HL-60 (cell line): ENCODE data around the gene ENPP1.

Experiments used
- DNase-seq, 2 experiments: peaks; one replicate each; pipeline ENCODE4 v3.0.0-alpha.2; 2010 to 2020; ENCODE audit warnings: low read depth in 1 of 2, low spot score in 1 of 2
- H3K27ac ChIP-seq: fragments of 250-450 bp; sonication (Bioruptor Pico); replicated peaks from 2 replicates; pipeline ENCODE4 v1.5.1; 2020; ENCODE audit warnings: mild to moderate bottlenecking, moderate library complexity
- H3K27me3 ChIP-seq: fragments of 250-450 bp; sonication (Bioruptor Pico); 2 replicates; pipeline ENCODE4 v1.5.1; 2021; ENCODE audit warnings: mild to moderate bottlenecking, moderate library complexity; ENCODE audit not compliant: insufficient read depth, poor library complexity, severe bottlenecking
- H3K4me3 ChIP-seq: replicated peaks from 2 replicates; pipeline ENCODE4 v1.5.1; 2011; ENCODE audit warnings: mild to moderate bottlenecking, control low read depth, low read length; ENCODE audit not compliant: insufficient read depth
- GABPA ChIP-seq: IDR thresholded peaks from 2 replicates; pipeline ENCODE4 v1.6.1; 2012; ENCODE audit warnings: low read depth
- POLR2AphosphoS5 ChIP-seq: IDR thresholded peaks from 2 replicates; pipeline ENCODE4 v1.6.1; 2012; ENCODE audit warnings: low read depth
- SPI1 ChIP-seq: IDR thresholded peaks from 2 replicates; pipeline ENCODE4 v1.6.1; 2012; ENCODE audit warnings: low read depth, mild to moderate bottlenecking, borderline replicate concordance
- TF ChIP-seq, protein P1 (sequence below): IDR thresholded peaks from one replicate; pipeline ENCODE4 v1.5.1; 2011; ENCODE audit warnings: low read length, control low read depth, inconsistent platforms; ENCODE audit not compliant: insufficient read depth
- TF ChIP-seq, protein P2 (sequence below): IDR thresholded peaks from 2 replicates; pipeline ENCODE4 v1.6.1; 2012; ENCODE audit warnings: low read depth; ENCODE audit not compliant: insufficient replicate concordance

The ENPP1 gene

DNA sequence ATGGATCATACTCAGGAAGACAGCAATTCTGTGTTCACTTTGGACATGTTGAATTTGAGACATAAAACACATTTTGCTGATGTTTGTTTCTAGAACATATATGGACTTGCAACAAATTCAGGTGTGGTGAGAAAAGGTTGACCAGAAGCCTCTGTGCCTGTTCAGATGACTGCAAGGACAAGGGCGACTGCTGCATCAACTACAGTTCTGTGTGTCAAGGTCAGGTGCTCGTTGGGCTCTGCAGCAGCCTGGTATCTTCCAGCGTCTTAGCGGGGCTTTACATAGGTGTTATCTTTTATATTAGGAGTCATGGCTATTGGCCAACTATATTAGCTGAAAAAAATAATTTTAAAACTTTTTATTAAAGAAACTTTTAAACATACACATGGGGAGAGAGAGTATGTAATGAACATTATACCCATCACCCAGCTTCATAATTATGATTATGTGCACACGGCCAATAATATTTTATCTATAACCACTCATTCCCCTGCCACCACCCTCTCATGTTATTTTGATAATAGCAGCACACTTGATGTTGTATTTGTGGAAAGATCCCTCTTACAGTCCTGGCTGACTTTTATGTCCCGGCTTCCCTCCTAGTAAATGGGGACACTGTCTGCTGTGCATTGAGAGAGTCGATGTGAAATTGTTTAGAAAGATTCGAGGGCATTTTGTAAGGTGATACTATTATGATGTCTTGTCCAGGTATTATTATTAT is 43.4 kb downstream of the ENPP1 start:
- no peak for TF ChIP-seq GABPA
- TF ChIP-seq POLR2AphosphoS5: no peak
- TF ChIP-seq, protein P1, sequence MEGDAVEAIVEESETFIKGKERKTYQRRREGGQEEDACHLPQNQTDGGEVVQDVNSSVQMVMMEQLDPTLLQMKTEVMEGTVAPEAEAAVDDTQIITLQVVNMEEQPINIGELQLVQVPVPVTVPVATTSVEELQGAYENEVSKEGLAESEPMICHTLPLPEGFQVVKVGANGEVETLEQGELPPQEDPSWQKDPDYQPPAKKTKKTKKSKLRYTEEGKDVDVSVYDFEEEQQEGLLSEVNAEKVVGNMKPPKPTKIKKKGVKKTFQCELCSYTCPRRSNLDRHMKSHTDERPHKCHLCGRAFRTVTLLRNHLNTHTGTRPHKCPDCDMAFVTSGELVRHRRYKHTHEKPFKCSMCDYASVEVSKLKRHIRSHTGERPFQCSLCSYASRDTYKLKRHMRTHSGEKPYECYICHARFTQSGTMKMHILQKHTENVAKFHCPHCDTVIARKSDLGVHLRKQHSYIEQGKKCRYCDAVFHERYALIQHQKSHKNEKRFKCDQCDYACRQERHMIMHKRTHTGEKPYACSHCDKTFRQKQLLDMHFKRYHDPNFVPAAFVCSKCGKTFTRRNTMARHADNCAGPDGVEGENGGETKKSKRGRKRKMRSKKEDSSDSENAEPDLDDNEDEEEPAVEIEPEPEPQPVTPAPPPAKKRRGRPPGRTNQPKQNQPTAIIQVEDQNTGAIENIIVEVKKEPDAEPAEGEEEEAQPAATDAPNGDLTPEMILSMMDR: no peak
- TF ChIP-seq, protein P2, sequence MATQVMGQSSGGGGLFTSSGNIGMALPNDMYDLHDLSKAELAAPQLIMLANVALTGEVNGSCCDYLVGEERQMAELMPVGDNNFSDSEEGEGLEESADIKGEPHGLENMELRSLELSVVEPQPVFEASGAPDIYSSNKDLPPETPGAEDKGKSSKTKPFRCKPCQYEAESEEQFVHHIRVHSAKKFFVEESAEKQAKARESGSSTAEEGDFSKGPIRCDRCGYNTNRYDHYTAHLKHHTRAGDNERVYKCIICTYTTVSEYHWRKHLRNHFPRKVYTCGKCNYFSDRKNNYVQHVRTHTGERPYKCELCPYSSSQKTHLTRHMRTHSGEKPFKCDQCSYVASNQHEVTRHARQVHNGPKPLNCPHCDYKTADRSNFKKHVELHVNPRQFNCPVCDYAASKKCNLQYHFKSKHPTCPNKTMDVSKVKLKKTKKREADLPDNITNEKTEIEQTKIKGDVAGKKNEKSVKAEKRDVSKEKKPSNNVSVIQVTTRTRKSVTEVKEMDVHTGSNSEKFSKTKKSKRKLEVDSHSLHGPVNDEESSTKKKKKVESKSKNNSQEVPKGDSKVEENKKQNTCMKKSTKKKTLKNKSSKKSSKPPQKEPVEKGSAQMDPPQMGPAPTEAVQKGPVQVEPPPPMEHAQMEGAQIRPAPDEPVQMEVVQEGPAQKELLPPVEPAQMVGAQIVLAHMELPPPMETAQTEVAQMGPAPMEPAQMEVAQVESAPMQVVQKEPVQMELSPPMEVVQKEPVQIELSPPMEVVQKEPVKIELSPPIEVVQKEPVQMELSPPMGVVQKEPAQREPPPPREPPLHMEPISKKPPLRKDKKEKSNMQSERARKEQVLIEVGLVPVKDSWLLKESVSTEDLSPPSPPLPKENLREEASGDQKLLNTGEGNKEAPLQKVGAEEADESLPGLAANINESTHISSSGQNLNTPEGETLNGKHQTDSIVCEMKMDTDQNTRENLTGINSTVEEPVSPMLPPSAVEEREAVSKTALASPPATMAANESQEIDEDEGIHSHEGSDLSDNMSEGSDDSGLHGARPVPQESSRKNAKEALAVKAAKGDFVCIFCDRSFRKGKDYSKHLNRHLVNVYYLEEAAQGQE: no peak
- no peak for TF ChIP-seq SPI1
- no peak for DNase-seq
- Histone ChIP-seq H3K27ac (no peak overlapping the region), H3K27me3 (no peaks in the 10 kb centered on the region), H3K4me3 (no peak overlapping the region)

DNA sequence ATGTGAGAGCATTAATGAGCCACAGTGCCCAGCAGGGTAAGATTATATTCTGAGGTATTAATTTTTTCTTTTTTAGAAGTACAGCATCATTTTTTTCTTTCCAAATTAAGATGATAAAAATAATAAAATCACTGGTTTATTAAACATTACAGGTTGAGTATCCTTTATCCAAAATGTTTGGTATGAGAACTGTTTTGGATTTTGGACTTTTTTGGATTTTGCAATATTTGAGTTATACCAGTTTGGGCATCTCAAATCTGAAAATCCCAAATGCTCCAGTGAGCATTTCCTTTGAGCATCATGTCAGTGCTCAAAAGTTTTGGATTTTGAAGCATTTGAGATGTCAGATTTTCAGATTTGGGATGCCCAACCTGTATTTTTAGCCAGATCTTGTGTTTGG is 44.4 kb downstream of the ENPP1 start:
- no peaks in the 10 kb centered on the region for H3K27me3 ChIP-seq
- H3K27ac ChIP-seq: no peak overlapping the region
- H3K4me3 ChIP-seq: no peak overlapping the region
- TF ChIP-seq GABPA: no peak
- TF ChIP-seq POLR2AphosphoS5: no peak
- TF ChIP-seq, protein P2: no peak
- TF ChIP-seq, protein P1: no peak
- no peak for TF ChIP-seq SPI1
- DNase-seq: no peak

DNA sequence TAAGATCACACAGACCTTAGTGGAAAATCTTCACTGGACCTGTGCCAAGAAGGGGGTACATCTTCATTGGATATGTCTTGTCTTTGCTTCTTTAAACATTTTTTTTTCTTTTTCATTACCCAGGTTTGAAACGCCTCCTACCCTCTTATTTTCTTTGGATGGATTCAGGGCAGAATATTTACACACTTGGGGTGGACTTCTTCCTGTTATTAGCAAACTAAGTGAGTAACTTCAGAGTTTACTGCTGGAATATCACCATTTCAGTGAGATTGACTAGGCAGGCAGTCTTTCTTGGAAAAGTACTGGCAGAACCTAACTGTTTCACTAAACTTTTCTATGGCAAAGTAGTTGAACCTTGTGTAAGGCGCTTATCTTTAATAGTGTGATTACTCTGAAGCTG is 47.0 kb downstream of the ENPP1 start:
- TF ChIP-seq SPI1 (no peak), POLR2AphosphoS5 (no peak), GABPA (no peak)
- TF ChIP-seq, protein P2: no peak
- TF ChIP-seq, protein P1: no peak
- Histone ChIP-seq H3K27me3 (no peaks in the 10 kb centered on the region), H3K27ac (no peak overlapping the region), H3K4me3 (no peak overlapping the region)
- no peak for DNase-seq
